OCI-M1 (cell line): Measurements from ENCODE around the gene TMEM258.
A peak's percentile ranks its signal among the peaks of the same experiment; 100 is the strongest.

ENCODE experiments used
- DNase-seq: peaks from one replicate; lab custom pipeline; 2025; lab: John Stamatoyannopoulos, UW

Gene TMEM258

DNA sequence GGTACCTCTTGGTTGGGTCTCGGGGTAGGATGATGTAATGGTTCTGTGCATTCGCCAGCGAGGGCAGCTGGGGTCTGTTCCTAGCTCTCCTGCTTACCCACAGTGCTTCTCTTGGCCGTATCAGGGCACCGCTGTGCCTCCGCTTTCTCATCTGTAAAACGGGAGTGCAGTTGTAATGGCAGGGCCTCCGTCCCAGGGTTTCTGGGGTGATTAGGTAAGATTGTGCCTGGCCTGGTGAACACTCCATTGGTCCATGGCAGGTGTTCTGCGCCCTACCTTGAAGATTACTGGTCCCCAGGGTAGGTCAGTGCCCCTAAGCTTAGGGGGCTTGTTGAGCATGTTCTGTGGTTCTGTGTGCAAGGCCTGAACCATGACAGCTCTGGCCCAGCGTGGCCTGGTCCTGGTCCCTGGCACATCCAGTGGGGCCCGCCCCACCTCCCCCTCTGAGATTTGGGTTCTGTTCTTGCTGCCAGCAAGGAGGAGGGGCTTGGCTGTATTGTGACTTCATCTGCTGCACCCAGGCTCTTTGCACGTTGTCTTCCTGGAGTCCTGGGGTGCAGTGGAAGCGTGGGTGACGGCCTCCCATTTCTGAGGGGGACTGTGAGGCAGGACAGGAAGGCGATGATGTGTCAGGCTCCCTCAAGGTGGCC is 35.1 kb downstream of the TMEM258 start:
- no peak for DNase-seq

DNA sequence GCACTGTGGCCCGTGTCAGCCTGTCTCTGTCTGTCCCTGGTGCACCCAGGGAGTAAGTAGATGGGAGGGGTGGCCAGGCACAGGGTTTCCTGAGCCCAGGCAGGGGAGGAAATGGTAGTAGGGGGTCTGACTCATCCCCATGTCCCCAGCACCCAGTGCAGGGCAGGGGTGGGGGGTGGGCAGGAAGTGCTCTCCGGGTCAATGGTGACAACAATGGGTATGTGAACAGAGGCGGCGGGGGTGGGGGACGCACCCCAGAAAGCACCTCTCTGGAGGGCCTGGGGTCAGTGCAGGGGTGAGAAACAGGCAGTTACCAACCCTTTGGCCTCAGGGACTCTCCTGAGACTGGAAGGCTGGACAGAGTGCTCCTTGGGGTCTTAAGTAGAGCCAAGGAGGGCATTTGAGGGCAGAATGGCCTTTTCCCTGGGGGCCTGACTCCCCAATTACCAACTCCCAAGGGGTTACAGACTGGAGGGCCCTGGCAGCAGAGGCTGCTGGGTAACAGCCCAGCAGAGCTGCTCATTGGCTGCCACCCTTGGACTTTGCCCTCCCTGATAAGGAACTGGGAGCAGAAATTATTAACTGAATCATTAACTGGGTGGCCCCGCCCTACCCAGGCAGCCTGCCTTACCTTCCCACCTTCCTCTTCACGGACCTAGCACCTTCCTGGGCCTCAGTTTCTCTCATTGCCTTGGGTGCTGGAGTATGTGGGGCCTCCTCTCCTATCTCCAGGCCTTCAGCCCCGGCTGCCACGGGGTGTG is 35.8 kb downstream of the TMEM258 start:
- DNase-seq: peak; percentile 32

DNA sequence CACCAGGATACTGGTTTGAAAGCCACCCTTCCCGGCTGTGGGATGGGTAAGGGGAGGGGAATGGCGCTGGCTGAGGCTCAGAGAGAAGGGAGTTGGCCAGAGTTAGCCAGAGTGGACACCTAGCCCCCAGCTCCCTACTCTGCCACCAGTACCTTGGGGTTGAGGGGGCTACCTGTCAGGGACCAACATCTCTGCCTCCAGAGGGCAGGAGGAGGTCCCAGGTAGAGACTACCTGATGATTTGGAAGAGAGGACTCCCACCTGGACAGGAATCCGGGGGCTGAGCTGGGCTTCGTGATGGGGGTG is 36.3 kb downstream of the TMEM258 start:
- no peak for DNase-seq

DNA sequence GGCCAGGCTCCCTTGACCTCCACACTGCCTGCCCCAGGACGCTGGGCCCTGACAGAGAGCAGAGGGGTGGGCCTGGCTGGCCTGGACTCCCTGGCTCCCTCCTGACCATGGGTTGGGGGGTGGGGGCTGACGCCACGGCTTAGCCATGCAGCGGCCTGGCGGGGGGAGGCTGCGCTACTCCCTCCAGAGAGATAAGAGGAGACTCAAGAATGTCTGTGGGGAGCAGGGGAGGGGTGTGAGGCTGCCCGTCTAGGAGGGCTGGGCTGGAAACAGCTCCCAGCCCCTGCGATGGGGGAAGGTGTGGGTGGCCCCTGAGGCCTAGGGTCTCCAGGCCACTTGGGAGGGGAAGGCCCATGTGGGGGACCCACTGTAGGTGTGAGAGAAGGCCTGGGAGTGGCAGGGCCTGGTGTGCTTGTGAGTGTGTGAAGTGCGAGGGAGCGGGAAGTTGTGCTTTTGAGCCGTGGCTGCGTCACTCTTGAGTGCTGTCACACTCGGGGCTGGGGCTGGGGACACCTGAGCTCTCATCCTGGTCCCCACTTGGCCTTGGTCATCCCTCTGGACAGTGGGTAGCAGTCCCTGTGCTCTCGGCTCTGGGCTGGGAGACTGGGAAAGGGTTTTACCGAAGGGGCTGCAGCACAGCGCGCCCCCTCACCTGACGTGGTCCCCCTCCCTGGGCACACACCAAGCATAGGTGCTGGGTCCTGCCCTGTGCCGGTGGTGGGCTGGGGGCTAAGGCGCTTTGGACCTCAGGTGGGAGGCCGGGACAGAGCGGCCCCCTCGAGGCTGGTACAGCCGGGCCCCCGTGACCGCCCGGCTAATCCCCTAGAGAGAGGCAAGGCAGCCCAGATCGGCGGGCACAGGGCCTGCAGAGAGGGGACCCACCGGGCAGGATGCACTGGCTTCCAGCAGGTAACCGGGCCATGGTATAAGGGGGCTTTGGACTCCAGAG is 37.6 kb downstream of the TMEM258 start:
- DNase-seq: peak; percentile 69

DNA sequence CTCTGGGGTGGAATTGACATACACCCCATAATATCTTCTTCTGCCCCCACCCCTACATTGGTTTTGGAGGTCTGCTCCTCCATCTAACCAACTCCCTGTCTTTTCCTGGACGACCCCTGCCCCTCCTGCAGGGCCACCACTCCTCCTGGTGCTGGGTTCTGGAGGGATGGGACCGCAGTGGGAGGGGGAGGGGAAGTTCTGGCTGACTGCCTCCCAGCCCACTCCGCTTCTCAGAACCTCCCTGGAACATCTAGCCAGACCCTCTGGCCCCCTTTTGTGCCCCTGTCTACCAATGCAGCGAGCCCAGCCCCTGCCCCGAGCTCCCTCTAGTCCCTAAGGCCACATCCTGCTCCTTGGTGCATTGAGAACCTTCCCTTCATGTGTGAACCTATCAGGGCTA is 38.7 kb downstream of the TMEM258 start:
- DNase-seq: no peak

DNA sequence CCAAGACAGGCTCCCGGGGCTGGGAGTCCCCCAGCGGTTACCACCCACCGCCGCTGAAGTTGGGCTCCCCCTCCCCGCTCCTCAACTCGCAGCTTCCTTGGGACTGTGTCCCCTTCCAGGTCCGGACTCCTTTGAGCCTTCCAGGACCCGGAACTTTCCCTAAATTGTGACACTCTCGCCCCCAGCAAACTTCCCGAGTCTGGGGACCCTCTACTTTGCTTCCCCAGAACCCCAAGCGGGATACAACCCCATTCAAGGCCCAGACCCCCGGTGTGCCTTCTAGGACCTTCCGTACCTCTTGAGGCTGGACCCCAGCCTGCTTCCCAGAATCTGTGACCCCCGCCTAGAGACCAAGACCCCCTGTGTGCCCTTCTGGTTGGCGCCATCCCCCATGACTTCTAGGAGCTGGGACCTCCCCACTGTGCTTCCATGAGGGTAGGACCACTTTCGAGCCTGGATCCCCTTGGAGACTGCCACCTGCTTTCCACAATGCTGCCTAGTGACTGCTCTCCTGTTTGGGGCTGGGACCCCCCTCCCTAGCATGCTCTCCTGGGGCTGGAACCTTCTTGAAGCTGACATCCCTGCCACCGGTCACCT is 39.4 kb downstream of the TMEM258 start:
- no peak for DNase-seq

DNA sequence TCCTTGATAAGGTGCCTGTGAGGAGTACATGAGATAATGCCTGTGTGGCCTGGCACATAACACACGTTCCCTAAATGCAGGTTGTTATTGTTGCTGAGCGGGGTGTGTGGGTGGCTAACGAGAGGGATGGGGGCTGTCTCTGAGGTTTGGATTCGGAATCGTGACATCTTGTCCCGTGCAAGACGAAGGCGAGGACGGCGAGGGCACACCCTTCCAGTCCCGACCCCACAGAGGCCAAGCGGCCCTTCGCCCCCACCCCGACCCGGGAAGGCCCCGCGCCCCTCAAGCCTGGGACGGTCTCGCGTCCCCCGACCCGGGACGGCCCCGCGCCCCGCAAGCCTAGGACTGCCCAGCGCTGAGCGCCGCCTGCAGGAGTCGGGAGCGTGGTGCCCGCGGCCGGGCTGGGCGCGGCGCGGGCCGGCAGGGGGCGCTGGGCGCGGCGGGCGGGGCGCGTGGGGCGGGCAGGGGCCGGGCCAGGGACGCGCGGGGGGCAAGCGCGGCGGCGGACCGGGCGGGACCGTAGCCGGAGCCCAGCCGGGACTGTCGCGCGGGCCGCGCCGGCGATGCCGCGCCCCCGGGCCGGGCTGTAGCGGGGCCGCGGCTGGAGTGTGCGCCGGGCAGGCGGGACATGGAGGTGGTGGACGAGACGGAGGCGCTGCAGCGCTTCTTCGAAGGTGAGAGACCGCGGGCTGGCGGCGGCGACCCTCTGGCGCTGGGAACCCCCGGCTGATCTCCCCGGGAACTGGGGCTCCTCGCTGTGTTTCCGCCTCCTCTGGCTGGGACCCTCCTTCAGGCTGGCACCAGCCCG is 40.1 kb downstream of the TMEM258 start, which contains the start of gene MYRF:
Gene MYRF, plus strand, starts transcription at position 520 of the 808 bp plus-strand sequence. Its CDS starts 109 bp downstream, at position 629.
- DNase-seq: peak; percentile 61

DNA sequence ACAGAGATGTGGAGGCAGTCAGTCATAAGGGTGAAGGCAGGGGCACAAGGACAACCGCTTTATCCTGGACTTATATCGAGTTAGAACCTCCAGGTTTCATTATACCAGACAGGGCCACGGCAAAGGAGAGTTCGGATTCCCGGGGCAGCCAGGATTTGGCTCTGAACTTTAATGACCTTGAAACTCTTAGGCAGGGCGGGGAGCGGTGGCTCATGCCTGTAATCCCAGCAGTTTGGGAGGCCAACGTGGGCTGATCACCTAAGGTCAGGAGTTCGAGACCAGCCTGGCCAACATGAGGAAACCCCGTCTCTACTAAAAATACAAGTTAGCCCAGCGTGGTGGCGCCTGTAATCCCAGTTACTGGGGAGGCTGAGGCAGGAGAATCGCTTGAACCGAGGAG is 41.0 kb downstream of the TMEM258 start:
- no peak for DNase-seq

DNA sequence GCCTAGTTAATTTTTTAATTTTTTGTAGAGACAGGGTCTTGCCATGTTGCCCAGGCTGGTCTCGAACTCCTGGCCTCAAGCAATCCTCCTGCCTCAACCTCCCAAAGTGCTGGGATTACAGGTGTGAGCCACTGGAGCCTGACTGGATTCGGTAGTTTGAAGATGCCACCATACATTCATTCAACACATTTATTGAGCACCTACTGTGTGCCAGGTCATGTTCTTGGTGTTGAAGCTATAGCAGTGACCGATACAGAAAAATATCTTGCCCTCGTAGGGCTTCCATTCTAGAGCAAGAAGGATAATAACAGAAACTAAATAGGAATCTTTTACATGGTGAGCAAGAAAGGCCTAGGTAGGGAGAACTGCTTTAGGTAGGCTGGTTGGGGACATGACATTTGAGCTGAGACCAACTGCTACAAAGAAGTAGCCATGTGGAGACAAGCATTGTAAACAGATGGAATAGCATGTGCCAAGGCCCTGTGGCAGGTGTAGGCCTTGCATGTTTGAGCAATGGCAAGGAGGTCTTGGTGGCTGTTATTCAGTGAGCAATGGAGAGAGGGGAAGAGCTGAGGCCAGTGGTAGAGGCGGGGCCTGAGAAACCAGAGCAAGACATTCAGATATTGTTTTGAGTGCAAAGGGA is 41.6 kb downstream of the TMEM258 start:
- DNase-seq: peak; percentile 28

DNA sequence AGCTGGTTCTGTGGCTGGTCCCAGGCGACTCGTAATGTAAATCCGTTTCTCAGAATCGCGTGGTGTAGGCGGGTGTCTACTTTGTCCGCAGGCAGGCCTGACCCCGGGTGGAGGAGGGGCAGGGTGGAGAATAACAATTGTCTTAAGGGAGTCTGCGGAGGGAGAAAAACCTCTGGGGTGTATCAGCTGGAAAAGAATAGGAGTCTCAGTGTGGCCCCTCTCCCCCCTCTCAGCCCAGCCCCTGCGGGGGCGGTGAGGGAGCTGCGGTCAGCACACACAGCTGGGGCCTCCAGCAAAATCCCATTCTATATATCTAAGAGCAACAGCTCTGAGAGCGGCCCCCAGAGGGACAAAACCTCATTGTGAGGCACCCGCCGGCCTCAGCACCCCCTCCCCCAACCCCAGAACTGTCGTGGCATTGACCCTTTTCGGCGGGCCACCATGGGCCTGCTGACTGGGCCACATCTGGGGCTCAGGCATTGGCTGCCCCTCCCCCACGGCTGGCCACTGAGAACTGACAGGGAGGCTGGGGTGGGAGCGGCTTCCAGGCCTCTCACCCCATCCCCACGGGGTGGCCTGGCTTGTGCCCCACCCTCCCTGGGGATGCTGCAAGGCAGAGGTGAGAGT is 42.7 kb downstream of the TMEM258 start:
- DNase-seq: peak; percentile 97

DNA sequence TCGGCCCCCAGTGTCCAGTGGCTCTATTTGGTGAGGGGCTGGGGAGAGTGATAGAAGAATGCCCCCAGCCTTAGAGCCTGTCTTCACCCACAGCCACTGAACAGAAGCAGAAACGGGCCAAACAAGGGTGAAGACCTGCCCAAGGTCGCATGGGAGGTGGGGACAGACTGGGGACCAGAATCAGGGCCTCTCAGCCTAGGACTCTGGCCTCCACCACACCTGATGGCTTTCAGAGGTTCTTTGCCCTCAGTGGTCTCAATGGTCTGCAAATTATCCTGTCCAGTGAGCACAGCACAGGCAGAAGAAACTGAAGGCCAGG is 44.5 kb downstream of the TMEM258 start:
- no peak for DNase-seq

DNA sequence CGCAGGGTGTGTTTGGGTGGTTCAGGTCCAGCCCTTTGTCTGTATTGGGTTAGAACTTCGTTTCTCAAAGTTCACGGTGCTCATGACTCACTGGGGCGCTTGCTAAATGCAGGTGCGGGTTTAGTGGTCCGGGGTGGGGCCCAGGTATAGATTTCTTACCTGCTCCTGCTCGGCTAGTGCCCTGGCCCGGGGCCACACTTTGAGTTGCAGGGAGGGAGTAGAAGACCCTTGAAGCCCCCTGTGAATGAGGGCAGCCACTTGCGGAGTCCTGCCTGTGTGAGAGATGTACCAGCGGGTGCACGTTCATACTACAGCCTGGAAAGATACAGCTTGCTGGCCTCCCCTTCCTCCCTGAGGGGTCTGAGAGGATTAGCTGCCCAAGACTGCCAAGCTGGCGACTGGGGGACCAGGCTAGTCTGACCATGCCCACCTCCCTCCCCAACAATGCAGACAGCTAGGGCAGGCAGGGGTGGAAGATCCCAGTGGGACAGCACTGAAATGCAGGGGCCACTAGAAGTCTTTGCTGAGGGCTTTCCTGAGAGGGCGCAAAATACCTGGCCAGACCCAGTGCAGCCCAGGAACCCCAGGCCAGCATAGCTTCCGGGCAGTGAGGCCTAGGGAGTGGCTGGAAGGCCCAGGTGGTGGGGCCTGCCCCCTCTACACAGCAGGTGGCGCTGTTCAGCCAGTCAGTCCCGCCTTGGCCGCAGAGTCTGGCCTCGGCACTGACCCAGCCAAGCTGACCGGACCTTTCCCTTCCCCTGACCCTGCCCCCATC is 45.0 kb downstream of the TMEM258 start:
- peak; percentile 85 for DNase-seq

DNA sequence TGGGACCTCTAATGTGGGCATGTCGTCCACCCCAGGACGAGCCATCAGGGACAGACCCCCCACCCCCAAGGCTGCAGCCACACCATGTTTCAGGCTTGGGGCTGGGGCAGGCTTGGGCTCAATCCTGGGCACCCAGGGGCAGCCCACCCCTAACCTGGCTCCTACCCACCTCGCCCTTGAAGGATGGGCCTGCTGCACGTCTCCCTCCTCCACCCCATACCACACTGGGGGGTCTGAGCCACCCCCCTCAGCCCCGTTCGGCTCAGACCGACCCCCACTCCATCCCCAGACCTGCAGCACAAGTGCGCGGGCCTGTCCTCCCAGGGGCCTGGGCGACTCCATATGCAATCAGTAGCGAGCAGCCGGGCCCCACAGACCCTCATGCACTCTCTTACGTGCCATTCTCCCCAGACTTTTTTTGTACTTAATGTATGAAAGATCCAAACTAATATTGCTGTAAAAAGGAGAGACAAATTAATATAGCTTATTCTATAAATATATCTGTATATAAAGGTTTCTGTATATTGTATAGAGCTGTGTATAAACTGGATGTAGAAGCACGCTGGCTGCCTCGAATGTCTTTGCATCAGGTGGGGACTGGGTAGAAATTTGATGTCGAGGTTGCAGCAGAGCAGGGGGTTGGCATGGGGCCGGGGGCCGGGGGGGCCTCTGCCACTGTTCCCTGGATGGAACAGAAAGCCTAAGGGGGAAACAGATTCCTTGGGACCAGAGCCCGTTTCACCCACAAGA is 45.8 kb downstream of the TMEM258 start:
- no peak for DNase-seq

DNA sequence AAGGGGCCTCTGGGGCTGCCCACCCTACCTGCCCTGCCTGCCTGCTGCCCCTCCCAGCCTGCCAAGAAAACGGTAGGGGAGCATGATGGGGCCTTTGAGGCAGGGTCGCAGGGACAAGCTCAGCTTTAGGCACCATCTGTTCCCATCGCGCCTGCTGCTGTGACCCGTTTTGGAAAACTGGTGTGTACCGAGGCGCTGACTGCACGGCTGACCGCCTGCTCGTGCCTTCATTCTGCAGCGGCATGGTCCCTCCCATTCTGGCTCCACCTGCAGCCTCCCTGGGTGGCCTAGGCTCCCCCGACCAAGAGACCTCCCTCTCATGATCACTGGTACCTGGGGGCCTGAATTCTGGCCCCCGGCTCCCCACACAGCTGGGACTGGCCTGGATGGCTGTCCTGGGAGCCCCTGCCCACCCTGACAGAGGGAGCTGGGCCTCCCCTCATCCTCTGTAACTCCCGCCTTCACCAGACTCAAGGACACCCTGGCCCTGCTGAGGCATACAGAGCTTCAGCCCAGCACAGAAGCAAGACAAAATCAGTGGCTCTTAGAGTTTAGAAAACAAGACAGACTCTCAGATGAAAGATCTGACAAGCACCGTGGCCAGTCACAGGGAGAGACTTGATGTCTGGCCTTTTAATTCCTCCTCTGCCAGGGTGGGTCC is 46.5 kb downstream of the TMEM258 start:
- no peak for DNase-seq

DNA sequence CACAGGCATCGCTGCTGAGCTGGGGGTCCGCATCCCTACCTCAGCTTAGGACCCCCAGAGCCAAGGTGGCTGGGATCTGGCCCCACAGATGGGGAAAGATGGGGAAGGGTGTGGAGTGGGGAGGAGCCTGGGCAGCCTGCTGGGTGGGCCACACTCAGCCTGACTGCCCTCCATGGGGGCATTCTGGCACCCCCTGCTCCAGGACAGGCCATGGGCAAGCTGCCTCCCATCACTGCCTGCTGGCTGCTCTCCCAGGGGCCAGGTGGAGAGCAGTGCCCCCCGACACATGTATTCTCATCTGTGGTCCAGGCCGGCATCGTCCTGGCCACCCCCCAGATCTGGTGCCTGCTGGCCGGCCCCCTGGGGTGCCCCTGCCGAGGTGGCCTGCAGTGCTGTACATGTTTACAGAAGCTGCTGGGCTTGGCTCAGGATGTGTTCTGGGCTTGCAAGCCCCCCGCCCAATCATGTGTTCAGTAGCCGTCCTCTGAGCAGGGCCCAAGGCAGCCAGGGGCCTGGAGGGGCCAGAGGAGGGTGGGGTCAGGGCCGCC is 47.7 kb downstream of the TMEM258 start:
- no peak for DNase-seq

DNA sequence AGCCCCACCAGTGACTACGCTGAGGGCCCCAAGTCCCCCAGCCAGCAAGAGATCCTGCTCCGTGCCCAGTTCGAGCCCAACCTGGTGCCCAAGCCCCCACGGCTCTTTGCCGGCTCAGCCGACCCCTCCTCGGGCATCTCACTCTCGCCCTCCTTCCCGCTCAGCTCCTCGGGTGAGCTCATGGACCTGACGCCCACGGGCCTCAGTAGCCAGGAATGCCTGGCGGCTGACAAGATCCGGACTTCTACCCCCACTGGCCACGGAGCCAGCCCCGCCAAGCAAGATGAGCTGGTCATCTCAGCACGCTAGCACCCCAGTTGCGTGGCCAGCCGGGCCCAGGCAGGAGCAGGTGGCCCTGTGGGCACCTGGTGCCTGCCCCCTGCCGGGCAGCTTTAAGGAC is 48.2 kb downstream of the TMEM258 start:
- no peak for DNase-seq

DNA sequence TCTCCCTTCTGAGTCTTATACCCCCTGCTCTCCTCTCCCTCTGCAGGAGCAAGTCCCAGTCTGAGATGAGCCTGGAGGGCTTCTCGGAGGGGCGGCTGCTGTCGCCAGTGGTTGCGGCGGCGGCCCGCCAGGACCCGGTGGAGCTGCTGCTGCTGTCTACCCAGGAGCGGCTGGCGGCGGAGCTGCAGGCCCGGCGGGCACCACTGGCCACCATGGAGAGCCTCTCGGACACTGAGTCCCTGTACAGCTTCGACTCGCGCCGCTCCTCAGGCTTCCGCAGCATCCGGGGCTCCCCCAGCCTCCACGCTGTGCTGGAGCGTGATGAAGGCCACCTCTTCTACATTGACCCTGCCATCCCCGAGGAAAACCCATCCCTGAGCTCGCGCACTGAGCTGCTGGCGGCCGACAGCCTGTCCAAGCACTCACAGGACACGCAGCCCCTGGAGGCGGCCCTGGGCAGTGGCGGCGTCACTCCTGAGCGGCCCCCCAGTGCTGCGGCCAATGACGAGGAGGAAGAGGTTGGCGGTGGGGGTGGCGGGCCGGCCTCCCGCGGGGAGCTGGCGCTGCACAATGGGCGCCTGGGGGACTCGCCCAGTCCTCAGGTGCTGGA is 48.8 kb downstream of the TMEM258 start:
- DNase-seq: no peak

DNA sequence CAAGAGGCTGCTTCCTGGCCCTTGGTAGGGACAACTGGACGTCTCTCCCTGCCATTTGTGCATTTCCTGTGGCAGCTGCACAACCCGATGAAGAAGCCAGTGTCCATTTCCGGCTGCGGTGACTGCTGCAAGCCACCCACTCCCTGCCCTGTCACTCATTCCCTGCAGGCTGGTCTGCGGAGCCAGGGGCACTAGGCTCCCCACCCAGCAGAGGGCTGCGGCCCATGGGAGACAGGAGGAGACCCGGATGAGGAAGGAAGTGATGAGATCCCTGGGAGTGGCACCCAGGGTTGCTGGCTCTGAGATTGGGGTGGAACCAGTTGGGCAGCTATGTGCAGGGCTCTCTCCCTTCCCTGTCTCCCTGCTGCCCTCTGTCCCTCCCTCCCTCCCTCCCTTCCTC is 50.0 kb downstream of the TMEM258 start:
- peak; percentile 12 for DNase-seq
